Type B pancreatic cell (in vitro differentiated cells): ENCODE measurements around the gene SRGAP1. TPM values are rescaled to one million over a fixed set of nuclear protein-coding genes. Genes with fewer than 3 reads are reported as not detected.

Source experiments
- DNase-seq: peaks from one replicate; pipeline ENCODE4 v3.0.0; 2021; ENCODE audit warnings: mixed read lengths; ENCODE audit not compliant: unreplicated experiment; ENCODE audit errors: extremely low spot score
- H3K27ac Mint-ChIP-seq: 2 replicates; pipeline ENCODE4 v1.8.0; 2021; ENCODE audit warnings: mild to moderate bottlenecking, mixed read lengths
- H3K27me3 Mint-ChIP-seq: 2 replicates; pipeline ENCODE4 v1.8.0; 2021; ENCODE audit warnings: mixed read lengths
- H3K36me3 Mint-ChIP-seq: 2 replicates; pipeline ENCODE4 v1.8.0; 2021; ENCODE audit warnings: mixed read lengths
- H3K4me1 Mint-ChIP-seq: one replicate; pipeline ENCODE4 v1.8.0; 2021; ENCODE audit warnings: mixed read lengths; ENCODE audit not compliant: unreplicated experiment
- H3K4me3 Mint-ChIP-seq: 2 replicates; pipeline ENCODE4 v1.8.0; 2021; ENCODE audit warnings: mild to moderate bottlenecking, mixed read lengths
- H3K9me3 Mint-ChIP-seq: 2 replicates; pipeline ENCODE4 v1.8.0; 2021; ENCODE audit warnings: mixed read lengths
- total RNA-seq: library from RNA; stranded (reverse); gene quantifications from 2 replicates; pipeline ENCODE4 v1.2.1, GENCODE V29; 2021; ENCODE audit warnings: low replicate concordance
- TF ChIP-seq, protein P1 (sequence below): fragments of 200-600 bp; sonication (generic); conservative IDR thresholded peaks from 2 replicates; pipeline ENCODE4 v1.5.0; 2021; ENCODE audit warnings: antibody characterized with exemption, mild to moderate bottlenecking

The SRGAP1 gene
- total RNA-seq, 1 donor from 2014 or later, result 14.9 TPM

DNA sequence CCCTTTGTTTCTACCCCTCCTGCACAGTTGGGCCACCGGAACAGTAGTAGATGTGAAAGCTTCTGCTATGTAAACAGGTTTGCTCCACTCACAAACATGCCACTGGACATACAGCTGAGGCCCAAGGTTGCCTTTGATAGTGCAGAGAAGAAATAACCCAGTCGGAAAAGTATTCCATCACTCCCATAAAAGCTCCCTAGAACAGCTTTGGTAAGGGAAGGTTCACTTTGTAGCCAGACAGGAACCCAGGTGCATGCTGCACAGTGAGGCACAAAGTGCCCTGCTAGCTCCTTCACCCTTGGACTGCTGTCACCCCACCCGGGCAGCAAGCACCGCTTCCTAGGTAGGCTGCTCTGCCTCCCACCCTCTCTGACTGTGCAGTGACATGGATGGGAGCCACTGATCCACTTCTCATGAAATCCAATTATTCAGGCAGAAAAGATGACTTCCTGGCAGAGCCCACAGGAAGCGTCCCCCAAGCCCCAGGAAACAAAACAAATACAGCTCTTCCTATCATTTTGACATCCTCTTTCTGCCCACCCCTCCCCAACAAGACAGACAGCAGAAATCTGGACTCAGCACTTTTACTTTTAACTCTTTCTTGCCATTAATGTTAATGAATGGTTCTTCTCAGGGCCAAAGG, 100.2 kb downstream of the SRGAP1 start:
- no peak overlapping the region for H3K4me3 Mint-ChIP-seq
- TF ChIP-seq, protein P1, sequence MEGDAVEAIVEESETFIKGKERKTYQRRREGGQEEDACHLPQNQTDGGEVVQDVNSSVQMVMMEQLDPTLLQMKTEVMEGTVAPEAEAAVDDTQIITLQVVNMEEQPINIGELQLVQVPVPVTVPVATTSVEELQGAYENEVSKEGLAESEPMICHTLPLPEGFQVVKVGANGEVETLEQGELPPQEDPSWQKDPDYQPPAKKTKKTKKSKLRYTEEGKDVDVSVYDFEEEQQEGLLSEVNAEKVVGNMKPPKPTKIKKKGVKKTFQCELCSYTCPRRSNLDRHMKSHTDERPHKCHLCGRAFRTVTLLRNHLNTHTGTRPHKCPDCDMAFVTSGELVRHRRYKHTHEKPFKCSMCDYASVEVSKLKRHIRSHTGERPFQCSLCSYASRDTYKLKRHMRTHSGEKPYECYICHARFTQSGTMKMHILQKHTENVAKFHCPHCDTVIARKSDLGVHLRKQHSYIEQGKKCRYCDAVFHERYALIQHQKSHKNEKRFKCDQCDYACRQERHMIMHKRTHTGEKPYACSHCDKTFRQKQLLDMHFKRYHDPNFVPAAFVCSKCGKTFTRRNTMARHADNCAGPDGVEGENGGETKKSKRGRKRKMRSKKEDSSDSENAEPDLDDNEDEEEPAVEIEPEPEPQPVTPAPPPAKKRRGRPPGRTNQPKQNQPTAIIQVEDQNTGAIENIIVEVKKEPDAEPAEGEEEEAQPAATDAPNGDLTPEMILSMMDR, result no peak
- no peak for DNase-seq
- H3K4me1 Mint-ChIP-seq, result peaks cover 32% of the 10 kb centered on the region
- H3K27ac Mint-ChIP-seq, result no peak overlapping the region
- H3K36me3 Mint-ChIP-seq, result peaks cover 6% of the 10 kb centered on the region
- H3K9me3 Mint-ChIP-seq, result no peaks in the 10 kb centered on the region
- no peaks in the 10 kb centered on the region for H3K27me3 Mint-ChIP-seq

DNA sequence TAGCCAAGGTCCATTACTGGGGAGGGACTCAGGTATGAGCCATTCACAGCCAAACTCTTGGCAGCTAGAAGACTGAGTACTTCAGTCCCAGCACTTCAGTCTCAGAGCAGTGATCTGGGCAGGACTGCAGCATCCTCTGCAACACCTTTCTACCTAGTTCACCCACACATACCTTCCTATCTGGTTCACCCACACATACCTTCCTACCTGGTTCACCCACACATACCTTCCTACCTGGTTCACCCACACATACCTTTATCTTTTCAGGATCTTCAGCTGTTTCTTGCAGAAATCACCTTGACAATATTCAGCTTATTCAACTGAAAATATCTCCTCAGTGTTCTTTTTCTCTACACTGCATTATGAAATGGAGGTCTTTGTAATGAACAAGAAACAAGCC, 101.3 kb downstream of the SRGAP1 start:
- H3K27me3 Mint-ChIP-seq, result no peaks in the 10 kb centered on the region
- H3K27ac Mint-ChIP-seq, result no peak overlapping the region
- H3K4me3 Mint-ChIP-seq, result no peak overlapping the region
- DNase-seq, result no peak
- H3K36me3 Mint-ChIP-seq, result peaks cover 6% of the 10 kb centered on the region
- peaks cover 33% of the 10 kb centered on the region for H3K4me1 Mint-ChIP-seq
- TF ChIP-seq, protein P1, result no peak
- H3K9me3 Mint-ChIP-seq, result no peaks in the 10 kb centered on the region

DNA sequence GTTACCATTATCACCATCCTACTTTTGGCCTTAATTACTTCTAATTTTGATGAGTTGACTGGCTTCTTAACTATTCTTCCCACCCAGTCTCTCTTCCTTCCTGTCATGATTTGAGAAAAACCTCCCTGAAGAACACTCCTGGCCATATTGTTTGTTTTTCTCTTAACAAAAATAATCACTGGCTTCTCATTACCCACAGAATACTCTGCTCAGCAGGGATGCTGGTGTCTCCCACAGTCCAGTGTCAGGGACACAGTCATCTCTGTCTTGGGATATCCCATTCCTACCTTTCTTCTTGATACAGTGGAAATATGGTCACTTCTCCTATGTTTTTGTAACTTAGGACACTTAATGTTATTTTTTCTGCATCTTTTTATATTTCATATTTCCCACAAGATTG, 103.7 kb downstream of the SRGAP1 start:
- Mint-ChIP-seq H3K36me3 (peaks cover 6% of the 10 kb centered on the region), H3K4me3 (no peak overlapping the region), H3K9me3 (no peaks in the 10 kb centered on the region), H3K4me1 (peaks cover 29% of the 10 kb centered on the region), H3K27ac (no peak overlapping the region), H3K27me3 (no peaks in the 10 kb centered on the region)
- TF ChIP-seq, protein P1, result no peak
- DNase-seq, result no peak

DNA sequence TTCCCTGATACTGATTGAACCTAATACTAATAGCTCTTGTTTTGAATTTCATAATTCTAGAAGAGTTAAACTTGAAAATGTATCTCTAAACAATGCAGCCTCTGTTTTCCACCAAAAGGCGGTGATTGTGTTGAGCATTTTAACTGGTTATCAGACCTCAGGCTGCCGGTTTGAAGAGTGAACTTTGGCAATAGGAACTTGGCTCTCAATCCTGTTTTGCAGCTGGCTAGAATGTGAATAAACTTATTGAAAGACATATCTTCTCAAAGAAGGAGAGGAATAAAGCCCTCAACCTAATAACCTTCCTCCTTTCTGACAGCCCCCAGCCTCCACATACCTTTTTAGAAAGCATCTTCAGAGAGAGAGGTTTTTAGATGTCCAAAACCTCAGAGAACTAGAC, 105.4 kb downstream of the SRGAP1 start:
- Mint-ChIP-seq H3K27ac (no peak overlapping the region), H3K4me3 (no peak overlapping the region), H3K36me3 (peaks cover 6% of the 10 kb centered on the region), H3K9me3 (no peaks in the 10 kb centered on the region), H3K27me3 (no peaks in the 10 kb centered on the region), H3K4me1 (peaks cover 25% of the 10 kb centered on the region)
- TF ChIP-seq, protein P1, result no peak
- no peak for DNase-seq

DNA sequence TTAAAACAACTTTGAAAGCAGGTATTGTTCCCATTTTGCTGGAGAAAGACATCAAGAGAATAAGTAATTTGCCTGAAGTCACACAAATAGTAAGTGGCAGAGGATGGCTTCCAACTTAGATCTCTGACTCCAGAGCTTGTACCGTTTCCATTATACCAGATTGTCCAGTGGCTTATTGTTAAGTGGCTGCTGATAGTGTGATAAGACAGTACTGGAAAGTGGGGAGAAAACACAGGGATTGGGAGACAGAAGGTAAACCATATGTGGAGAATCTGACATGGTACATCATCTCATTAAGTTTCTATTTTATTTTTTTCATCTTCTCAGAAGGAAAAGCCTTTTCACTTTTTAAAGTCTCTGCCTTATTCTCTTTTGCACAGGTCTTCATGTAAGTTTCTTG, 108.5 kb downstream of the SRGAP1 start:
- TF ChIP-seq, protein P1, result no peak
- Mint-ChIP-seq H3K36me3 (peaks cover 3% of the 10 kb centered on the region), H3K9me3 (no peaks in the 10 kb centered on the region), H3K27ac (no peak overlapping the region), H3K4me3 (no peak overlapping the region), H3K27me3 (no peaks in the 10 kb centered on the region), H3K4me1 (peaks cover 20% of the 10 kb centered on the region)
- no peak for DNase-seq
